OCI-LY7 (cell line): Measurements from ENCODE around the gene HDX. TPM values are rescaled to one million over a fixed set of nuclear protein-coding genes. Genes with fewer than 3 reads are reported as not detected.

Experiments used
- BruUV-seq: library from RNA; stranded (reverse); fragments of 400-500 nt; replicated peaks from 2 replicates; lab custom pipeline; 2021; lab: Mats Ljungman, UMichigan
- CTCF ChIA-PET: fragments of 300-600 bp; sonication (Branson Sonifier 250); formaldehyde crosslinking; loops from one replicate; lab custom pipeline; 2022; ENCODE audit warnings: antibody characterized with exemption; ENCODE audit not compliant: unreplicated experiment; lab: Charles Lee
- POLR2A ChIA-PET: fragments of 300-600 bp; sonication (Branson Sonifier 250); formaldehyde crosslinking; loops from one replicate; lab custom pipeline; 2022; ENCODE audit warnings: antibody characterized with exemption; lab: Charles Lee
- DNase-seq: peaks from one replicate; pipeline ENCODE4 v3.0.0-alpha.2; 2015; ENCODE audit warnings: low spot score
- H2AFZ ChIP-seq: fragments of 200-600 bp; sonication (generic), shearing (Covaris generic); 2 replicates; pipeline ENCODE4 v1.6.1; 2014; ENCODE audit warnings: mild to moderate bottlenecking, antibody characterized with exemption, low read length, moderate library complexity
- H3K27ac ChIP-seq: fragments of 200-600 bp; sonication (generic); 2 replicates; pipeline ENCODE4 v1.5.1; 2014; ENCODE audit warnings: mixed run types, low read depth, mild to moderate bottlenecking, moderate library complexity, low read length, inconsistent platforms; ENCODE audit not compliant: poor library complexity, severe bottlenecking
- H3K36me3 ChIP-seq: fragments of 200-600 bp; sonication (generic); 2 replicates; pipeline ENCODE4 v1.6.1; 2014; ENCODE audit warnings: mild to moderate bottlenecking, antibody characterized with exemption, low read length, moderate library complexity, mixed read lengths; ENCODE audit not compliant: insufficient read depth
- H3K4me1 ChIP-seq: fragments of 200-600 bp; sonication (generic); 2 replicates; pipeline ENCODE4 v1.5.1; 2014; ENCODE audit warnings: mild to moderate bottlenecking, low read length; ENCODE audit not compliant: insufficient read depth, poor library complexity, severe bottlenecking
- H3K4me2 ChIP-seq: fragments of 200-600 bp; sonication (generic); 2 replicates; pipeline ENCODE4 v1.6.1; 2014; ENCODE audit warnings: mild to moderate bottlenecking, low read length
- H3K4me3 ChIP-seq: fragments of 200-600 bp; sonication (generic); 2 replicates; pipeline ENCODE4 v1.5.1; 2014; ENCODE audit warnings: mild to moderate bottlenecking, low read depth, low read length; ENCODE audit not compliant: poor library complexity, severe bottlenecking
- H3K79me2 ChIP-seq: fragments of 200-600 bp; sonication (generic); 2 replicates; pipeline ENCODE4 v1.6.1; 2016; ENCODE audit warnings: low read depth, mild to moderate bottlenecking, low read length, moderate library complexity, mixed read lengths; ENCODE audit not compliant: insufficient read depth
- H3K9me2 ChIP-seq: fragments of 200-600 bp; sonication (generic); 2 replicates; pipeline ENCODE4 v1.6.1; 2016; ENCODE audit warnings: mild to moderate bottlenecking, low read length, mixed read lengths; ENCODE audit not compliant: insufficient read depth
- H3K9me3 ChIP-seq: fragments of 200-600 bp; sonication (generic); 2 replicates; pipeline ENCODE4 v1.6.1; 2014; ENCODE audit warnings: mild to moderate bottlenecking, mixed run types, low read length, mixed read lengths
- H4K20me1 ChIP-seq: fragments of 200-600 bp; sonication (generic); 2 replicates; pipeline ENCODE4 v1.6.1; 2014; ENCODE audit warnings: mild to moderate bottlenecking, antibody characterized with exemption, low read length, moderate library complexity, mixed read lengths; ENCODE audit not compliant: insufficient read depth
- EZH2phosphoT487 ChIP-seq: fragments of 200-600 bp; sonication (generic); IDR thresholded peaks from 2 replicates; pipeline ENCODE4 v1.6.1; 2018; ENCODE audit warnings: low read depth, borderline replicate concordance, mild to moderate bottlenecking, mixed run types, antibody characterized with exemption, low read length, moderate library complexity, mixed read lengths
- intact Hi-C: fragments of 100-400 bp; cut with micrococcal nuclease; formaldehyde crosslinking; loops from one replicate; pipeline ENCODE4 v1.10.0; 2022; ENCODE audit not compliant: unreplicated experiment
- total RNA-seq, 2 experiments: library from RNA; depleted of rRNA in 1 of 2; stranded (reverse); fragments of >200 nt in 1 of 2; shearing (Covaris generic) in 1 of 2; gene quantifications; 2 replicates each; pipeline ENCODE4 v1.2.3, GENCODE V29; 2014 to 2022
- TF ChIP-seq, protein P1 (sequence below): fragments of 200-600 bp; sonication (generic); conservative IDR thresholded peaks from 2 replicates; pipeline ENCODE4 v1.5.1; 2014; ENCODE audit warnings: mild to moderate bottlenecking, antibody characterized with exemption, low read length, moderate library complexity, mixed read lengths

Gene HDX
- total RNA-seq, 2 experiments from 2014 or later = not detected

DNA sequence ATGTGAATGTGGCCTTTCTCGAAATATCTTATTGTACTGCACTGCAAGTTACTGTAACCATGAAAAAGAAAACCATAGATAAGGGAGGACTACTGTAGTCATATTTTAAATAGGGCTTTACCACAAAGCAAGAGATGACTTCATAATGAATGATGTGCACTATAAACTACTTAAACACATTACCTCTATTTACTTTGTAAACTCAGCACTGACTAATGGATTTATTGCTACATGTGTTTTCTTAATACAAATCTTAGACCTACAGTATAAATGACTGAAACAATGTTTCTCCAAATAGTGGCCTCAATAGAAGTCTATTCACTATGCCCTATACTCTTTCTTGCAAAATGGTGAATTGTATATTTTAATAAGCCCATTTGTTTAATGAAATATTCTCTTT lies 61.1 kb downstream of the HDX start:
- no peak overlapping the region for H3K4me3 ChIP-seq
- H3K9me3 ChIP-seq = no peaks in the 10 kb centered on the region
- H2AFZ ChIP-seq = no peak overlapping the region
- no peaks in the 10 kb centered on the region for H4K20me1 ChIP-seq
- no peaks in the 10 kb centered on the region for H3K36me3 ChIP-seq
- no peaks in the 10 kb centered on the region for H3K4me1 ChIP-seq
- no peaks in the 10 kb centered on the region for H3K79me2 ChIP-seq
- TF ChIP-seq EZH2phosphoT487 = no peak
- TF ChIP-seq, protein P1, sequence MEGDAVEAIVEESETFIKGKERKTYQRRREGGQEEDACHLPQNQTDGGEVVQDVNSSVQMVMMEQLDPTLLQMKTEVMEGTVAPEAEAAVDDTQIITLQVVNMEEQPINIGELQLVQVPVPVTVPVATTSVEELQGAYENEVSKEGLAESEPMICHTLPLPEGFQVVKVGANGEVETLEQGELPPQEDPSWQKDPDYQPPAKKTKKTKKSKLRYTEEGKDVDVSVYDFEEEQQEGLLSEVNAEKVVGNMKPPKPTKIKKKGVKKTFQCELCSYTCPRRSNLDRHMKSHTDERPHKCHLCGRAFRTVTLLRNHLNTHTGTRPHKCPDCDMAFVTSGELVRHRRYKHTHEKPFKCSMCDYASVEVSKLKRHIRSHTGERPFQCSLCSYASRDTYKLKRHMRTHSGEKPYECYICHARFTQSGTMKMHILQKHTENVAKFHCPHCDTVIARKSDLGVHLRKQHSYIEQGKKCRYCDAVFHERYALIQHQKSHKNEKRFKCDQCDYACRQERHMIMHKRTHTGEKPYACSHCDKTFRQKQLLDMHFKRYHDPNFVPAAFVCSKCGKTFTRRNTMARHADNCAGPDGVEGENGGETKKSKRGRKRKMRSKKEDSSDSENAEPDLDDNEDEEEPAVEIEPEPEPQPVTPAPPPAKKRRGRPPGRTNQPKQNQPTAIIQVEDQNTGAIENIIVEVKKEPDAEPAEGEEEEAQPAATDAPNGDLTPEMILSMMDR = no peak
- BruUV-seq = no TSS peak
- intact Hi-C loops = no loop called here
- H3K4me2 ChIP-seq = no peak overlapping the region
- ChIA-PET POLR2A (no interaction called here), CTCF (no interaction called here)
- H3K9me2 ChIP-seq = no peaks in the 10 kb centered on the region
- no peak overlapping the region for H3K27ac ChIP-seq
- DNase-seq = no peak

DNA sequence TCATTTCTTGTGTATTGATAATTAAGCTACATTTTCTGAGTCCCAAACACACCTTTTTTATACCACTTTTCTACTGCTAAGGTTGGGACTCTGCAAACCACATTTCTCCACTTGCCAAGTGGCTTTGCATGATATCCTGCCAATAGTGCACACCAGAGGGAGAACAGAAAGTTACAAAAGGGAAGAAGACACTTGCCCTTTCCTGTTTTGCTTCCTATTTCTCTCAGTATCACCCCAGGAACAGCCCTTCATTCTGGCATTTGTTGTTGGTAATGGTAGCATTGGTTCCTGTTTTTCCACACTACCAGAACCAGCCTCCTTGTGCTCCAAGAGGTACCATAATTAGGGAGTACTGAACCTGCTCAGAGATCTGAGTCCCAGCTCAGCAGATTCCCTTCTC lies 87.1 kb downstream of the HDX start:
- Histone ChIP-seq H3K9me3 (no peaks in the 10 kb centered on the region), H3K36me3 (no peaks in the 10 kb centered on the region), H2AFZ (no peak overlapping the region), H3K79me2 (no peaks in the 10 kb centered on the region), H3K4me3 (no peak overlapping the region), H4K20me1 (no peaks in the 10 kb centered on the region), H3K9me2 (no peaks in the 10 kb centered on the region), H3K27ac (no peak overlapping the region), H3K4me2 (no peak overlapping the region), H3K4me1 (no peaks in the 10 kb centered on the region)
- DNase-seq = no peak
- ChIA-PET POLR2A (interaction anchor here (1.2 kb wide), 1 partner anchor 14 kb away, joined by 3 read pairs; no protein-coding TSS in a partner anchor), CTCF (no interaction called here)
- no TSS peak for BruUV-seq
- TF ChIP-seq, protein P1 = no peak
- no peak for TF ChIP-seq EZH2phosphoT487
- intact Hi-C loops = no loop called here

DNA sequence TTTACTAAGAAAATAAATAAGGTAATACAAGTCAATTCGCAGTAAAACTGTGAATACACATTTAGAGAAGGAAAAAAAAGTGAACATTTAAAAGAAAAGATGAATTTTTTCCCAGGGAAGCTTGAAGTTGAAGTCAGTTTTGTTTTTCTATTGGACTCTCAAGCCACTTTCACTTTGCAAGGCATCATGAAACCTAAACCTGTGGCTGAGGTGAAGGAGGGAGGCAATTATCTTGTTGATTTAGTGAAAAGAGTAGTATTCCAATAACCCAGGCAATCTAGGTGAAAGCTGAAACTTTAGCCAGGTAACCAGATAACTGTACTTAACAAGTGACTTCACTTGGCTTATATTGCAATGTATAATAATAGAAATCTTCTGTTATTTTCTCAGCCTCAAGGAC lies 138.6 kb downstream of the HDX start:
- TF ChIP-seq, protein P1 = no peak
- no peak for TF ChIP-seq EZH2phosphoT487
- DNase-seq = no peak
- no peak overlapping the region for H3K4me3 ChIP-seq
- no peaks in the 10 kb centered on the region for H3K36me3 ChIP-seq
- no peaks in the 10 kb centered on the region for H3K9me2 ChIP-seq
- no peaks in the 10 kb centered on the region for H4K20me1 ChIP-seq
- no peak overlapping the region for H2AFZ ChIP-seq
- no peaks in the 10 kb centered on the region for H3K79me2 ChIP-seq
- no peak overlapping the region for H3K4me2 ChIP-seq
- intact Hi-C loops = no loop called here
- H3K4me1 ChIP-seq = no peaks in the 10 kb centered on the region
- BruUV-seq = no TSS peak
- CTCF ChIA-PET = no interaction called here
- no peaks in the 10 kb centered on the region for H3K9me3 ChIP-seq
- no peak overlapping the region for H3K27ac ChIP-seq
- POLR2A ChIA-PET = no interaction called here
